ENCODE measurements around the gene C9orf72. TPM values are rescaled to one million over a fixed set of nuclear protein-coding genes. Genes with fewer than 3 reads are reported as not detected.

Gene C9orf72
- total RNA-seq, 1 donor from 2014 or later: 17.1 TPM

DNA sequence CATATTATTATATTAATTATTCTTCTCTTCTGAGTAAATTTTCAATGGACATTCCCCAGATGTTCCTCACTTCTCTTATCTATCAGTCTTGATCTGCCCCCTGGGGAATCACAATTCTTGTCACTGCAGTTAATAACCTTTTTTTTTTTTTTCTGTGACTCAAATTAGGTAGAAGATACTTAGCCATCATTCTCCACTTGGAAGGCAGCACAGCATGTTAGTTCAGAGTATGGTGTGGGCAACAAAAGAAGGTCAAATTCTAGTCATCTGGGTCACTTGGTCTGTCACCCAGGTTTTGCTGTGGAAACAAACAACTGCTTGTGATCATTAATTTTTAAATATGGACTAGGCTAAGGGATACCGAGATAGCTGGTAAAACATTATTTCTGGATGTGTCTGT lies 35.5 kb downstream of the C9orf72 start:
- H3K9me3 ChIP-seq: no peaks in the 10 kb centered on the region
- H3K27ac ChIP-seq: peak overlapping the region; percentile 38 to 88
- no peak for DNase-seq (ENCODE audit: low spot score in 2 of 2)
- TF ChIP-seq, protein P1, sequence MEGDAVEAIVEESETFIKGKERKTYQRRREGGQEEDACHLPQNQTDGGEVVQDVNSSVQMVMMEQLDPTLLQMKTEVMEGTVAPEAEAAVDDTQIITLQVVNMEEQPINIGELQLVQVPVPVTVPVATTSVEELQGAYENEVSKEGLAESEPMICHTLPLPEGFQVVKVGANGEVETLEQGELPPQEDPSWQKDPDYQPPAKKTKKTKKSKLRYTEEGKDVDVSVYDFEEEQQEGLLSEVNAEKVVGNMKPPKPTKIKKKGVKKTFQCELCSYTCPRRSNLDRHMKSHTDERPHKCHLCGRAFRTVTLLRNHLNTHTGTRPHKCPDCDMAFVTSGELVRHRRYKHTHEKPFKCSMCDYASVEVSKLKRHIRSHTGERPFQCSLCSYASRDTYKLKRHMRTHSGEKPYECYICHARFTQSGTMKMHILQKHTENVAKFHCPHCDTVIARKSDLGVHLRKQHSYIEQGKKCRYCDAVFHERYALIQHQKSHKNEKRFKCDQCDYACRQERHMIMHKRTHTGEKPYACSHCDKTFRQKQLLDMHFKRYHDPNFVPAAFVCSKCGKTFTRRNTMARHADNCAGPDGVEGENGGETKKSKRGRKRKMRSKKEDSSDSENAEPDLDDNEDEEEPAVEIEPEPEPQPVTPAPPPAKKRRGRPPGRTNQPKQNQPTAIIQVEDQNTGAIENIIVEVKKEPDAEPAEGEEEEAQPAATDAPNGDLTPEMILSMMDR (IDR thresholded peaks at IDR 0.05): no peak
- H3K27me3 ChIP-seq: no peaks in the 10 kb centered on the region
- H3K4me3 ChIP-seq: no peak overlapping the region
- intact Hi-C loops (cut with DNase I): no loop called here
- H3K36me3 ChIP-seq: no peaks in the 10 kb centered on the region
- H3K4me1 ChIP-seq: peaks cover 23 to 89% of the 10 kb centered on the region in 2 donors

DNA sequence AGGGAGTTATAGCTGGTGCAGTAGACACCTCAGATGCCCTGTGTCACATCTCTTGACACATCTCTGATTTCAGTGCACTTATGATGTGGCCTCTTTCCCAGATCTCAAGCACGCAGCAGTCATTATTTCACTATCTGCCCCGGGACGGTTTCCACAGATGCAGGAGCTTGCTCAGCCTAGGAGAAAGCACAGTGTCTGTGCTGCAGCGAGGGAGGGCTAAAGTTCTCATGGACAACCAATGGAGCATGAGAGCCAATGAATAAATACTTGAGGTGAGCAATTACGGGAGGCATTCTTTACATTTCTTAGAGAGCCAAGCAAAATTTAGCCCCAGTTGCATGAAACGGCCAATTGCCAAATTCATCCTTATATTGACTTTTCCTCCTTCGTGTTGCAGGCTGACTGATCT lies 36.2 kb downstream of the C9orf72 start:
- Histone ChIP-seq H3K4me3 (no peak overlapping the region), H3K27ac (no peak overlapping the region), H3K9me3 (no peaks in the 10 kb centered on the region), H3K36me3 (no peaks in the 10 kb centered on the region), H3K4me1 (peaks cover 23 to 82% of the 10 kb centered on the region in 2 donors), H3K27me3 (no peaks in the 10 kb centered on the region)
- intact Hi-C loops (cut with DNase I): no loop called here
- DNase-seq (ENCODE audit: low spot score in 2 of 2): no peak
- TF ChIP-seq, protein P1 (IDR thresholded peaks at IDR 0.05): no peak

DNA sequence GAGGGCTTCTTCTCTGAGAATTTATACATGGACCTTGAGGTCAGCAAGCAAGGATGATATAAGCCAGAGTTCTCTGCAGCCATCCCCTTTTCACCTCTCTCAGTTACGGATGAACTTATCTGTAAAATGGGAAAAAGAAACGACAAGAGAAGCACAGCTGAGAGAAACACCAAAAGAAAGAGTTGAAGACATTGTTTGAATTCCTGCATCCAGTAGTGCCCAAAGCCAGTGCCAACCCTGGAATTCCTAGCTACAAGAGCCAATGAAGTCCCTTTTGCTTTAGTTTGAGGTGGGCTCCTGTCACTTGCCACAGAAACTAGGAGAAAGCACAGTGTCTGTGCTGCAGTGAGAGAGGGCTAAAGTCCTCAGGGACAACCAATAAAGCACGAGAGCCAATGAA lies 37.1 kb downstream of the C9orf72 start:
- no peak for DNase-seq (ENCODE audit: low spot score in 2 of 2)
- Histone ChIP-seq H3K9me3 (no peaks in the 10 kb centered on the region), H3K4me3 (no peak overlapping the region), H3K4me1 (peaks cover 20 to 73% of the 10 kb centered on the region in 2 donors), H3K27ac (peak overlapping the region in 1 of 2 donors; percentile 24), H3K36me3 (no peaks in the 10 kb centered on the region), H3K27me3 (no peaks in the 10 kb centered on the region)
- intact Hi-C loops (cut with DNase I): no loop called here
- TF ChIP-seq, protein P1 (IDR thresholded peaks at IDR 0.05): no peak

DNA sequence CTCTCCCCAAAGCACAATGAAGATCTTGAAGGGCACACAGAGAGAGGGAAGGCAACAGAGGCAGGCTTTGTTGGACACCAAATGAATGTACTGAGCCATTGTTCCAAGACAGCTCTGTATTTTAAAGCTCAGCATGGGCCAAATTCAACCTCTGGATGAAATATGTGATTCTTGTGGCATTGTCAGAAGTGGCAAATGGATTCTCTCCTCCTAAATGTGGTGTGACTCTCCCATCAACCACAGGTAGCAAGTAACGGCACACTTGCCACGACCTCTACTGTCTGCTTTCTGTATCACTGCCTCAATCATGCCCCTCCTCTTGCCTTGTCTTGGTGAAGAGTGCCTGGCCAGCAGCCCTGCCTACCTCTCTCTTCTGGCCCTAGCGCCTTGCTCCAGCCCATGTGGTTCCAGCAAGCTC lies 37.6 kb downstream of the C9orf72 start:
- no peaks in the 10 kb centered on the region for H3K36me3 ChIP-seq
- H3K27ac ChIP-seq: peak overlapping the region in 1 of 2 donors; percentile 24
- no peaks in the 10 kb centered on the region for H3K9me3 ChIP-seq
- DNase-seq (ENCODE audit: low spot score in 2 of 2): no peak
- no peak overlapping the region for H3K4me3 ChIP-seq
- no peaks in the 10 kb centered on the region for H3K27me3 ChIP-seq
- intact Hi-C loops (cut with DNase I): no loop called here
- TF ChIP-seq, protein P1 (IDR thresholded peaks at IDR 0.05): no peak
- H3K4me1 ChIP-seq: peaks cover 16 to 68% of the 10 kb centered on the region in 2 donors

DNA sequence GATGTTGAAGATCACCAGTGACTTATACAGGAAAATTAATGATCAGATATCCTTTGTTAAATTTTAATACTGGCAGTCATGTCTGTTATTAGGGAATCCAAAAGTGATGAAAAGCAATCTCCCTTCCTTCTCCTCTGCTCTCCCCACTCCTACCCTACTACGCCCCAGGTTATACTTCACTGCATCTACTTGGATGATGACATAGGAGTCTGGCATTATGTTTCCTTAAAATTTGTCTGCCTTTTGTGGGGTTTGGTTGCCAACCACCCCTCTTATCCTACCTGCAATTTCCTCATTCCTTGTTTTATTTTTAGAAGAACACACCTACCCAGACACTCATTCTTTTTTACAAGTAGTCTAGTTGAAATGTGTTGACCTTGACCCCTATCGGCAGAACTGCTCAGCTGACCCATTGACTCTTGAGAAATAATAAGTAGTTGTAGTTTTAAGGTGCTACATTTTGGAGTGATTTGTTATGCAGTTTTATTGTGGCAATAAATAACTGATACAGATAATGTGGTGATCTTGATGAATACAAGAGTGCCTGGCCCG lies 38.5 kb downstream of the C9orf72 start:
- Histone ChIP-seq H3K4me3 (peak overlapping the region in 1 of 2 donors; percentile 8), H3K4me1 (peaks cover 11 to 66% of the 10 kb centered on the region in 2 donors)

More for the DNA sequence above, 38.5 kb downstream of the C9orf72 start:
- TF ChIP-seq, protein P1 (IDR thresholded peaks at IDR 0.05): no peak
- no peaks in the 10 kb centered on the region for H3K36me3 ChIP-seq
- H3K9me3 ChIP-seq: no peaks in the 10 kb centered on the region
- H3K27me3 ChIP-seq: no peaks in the 10 kb centered on the region
- H3K27ac ChIP-seq: peak overlapping the region; percentile 67 to 78
- no peak for DNase-seq (ENCODE audit: low spot score in 2 of 2)
- intact Hi-C loops (cut with DNase I): no loop called here
